Fibroblast of mammary gland (primary cell): ENCODE measurements around the gene C2CD5.
"Not testable (repeated sequence)": the region's sequence is repeated elsewhere in the genome, so short reads cannot be mapped to it uniquely, and the experiment has no call there.

Source experiments
- DNase-seq: peaks from one replicate; pipeline ENCODE4 v3.0.0-alpha.2; 2010; ENCODE audit warnings: low read depth
- H3K4me3 ChIP-seq: 2 replicates; pipeline ENCODE4 v1.5.1; 2011; ENCODE audit warnings: low read depth, mild to moderate bottlenecking, low read length, moderate library complexity; ENCODE audit not compliant: control insufficient read depth
- TF ChIP-seq, protein P1 (sequence below): conservative IDR thresholded peaks from 2 replicates; pipeline ENCODE4 v1.5.1; 2011; ENCODE audit warnings: low read depth, low read length, inconsistent platforms; ENCODE audit not compliant: control insufficient read depth, insufficient read depth

Gene C2CD5

GRCh38 chr12:22576065-22576464 is 31.7 kb upstream of the C2CD5 start:
- DNase-seq = no peak
- H3K4me3 ChIP-seq = no peak overlapping the region
- TF ChIP-seq, protein P1, sequence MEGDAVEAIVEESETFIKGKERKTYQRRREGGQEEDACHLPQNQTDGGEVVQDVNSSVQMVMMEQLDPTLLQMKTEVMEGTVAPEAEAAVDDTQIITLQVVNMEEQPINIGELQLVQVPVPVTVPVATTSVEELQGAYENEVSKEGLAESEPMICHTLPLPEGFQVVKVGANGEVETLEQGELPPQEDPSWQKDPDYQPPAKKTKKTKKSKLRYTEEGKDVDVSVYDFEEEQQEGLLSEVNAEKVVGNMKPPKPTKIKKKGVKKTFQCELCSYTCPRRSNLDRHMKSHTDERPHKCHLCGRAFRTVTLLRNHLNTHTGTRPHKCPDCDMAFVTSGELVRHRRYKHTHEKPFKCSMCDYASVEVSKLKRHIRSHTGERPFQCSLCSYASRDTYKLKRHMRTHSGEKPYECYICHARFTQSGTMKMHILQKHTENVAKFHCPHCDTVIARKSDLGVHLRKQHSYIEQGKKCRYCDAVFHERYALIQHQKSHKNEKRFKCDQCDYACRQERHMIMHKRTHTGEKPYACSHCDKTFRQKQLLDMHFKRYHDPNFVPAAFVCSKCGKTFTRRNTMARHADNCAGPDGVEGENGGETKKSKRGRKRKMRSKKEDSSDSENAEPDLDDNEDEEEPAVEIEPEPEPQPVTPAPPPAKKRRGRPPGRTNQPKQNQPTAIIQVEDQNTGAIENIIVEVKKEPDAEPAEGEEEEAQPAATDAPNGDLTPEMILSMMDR = no peak

GRCh38 chr12:22574921-22575320 is 30.6 kb upstream of the C2CD5 start:
- no peak overlapping the region for H3K4me3 ChIP-seq
- DNase-seq = no peak
- TF ChIP-seq, protein P1 = no peak

DNA sequence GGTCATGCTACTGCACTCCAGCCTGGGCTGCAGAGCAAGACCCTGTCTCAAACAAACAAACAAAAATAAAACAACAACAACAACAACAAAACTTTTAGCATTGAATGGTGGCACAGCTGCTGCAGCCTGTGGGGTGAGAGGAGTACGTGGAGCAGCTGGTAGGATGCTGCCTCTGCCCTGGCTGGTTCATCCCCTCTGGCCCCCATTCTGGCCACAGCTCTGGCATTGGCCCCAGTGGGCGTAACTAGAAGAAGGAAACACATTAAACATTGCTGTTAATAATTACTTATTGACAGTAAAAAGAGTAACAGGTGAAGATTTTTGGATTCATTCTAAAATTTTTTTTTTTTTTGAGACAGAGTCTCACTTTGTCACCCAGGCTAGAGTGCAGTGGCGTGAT is 28.8 kb upstream of the C2CD5 start:
- TF ChIP-seq, protein P1 = no peak
- no peak for DNase-seq
- H3K4me3 ChIP-seq = no peak overlapping the region

DNA sequence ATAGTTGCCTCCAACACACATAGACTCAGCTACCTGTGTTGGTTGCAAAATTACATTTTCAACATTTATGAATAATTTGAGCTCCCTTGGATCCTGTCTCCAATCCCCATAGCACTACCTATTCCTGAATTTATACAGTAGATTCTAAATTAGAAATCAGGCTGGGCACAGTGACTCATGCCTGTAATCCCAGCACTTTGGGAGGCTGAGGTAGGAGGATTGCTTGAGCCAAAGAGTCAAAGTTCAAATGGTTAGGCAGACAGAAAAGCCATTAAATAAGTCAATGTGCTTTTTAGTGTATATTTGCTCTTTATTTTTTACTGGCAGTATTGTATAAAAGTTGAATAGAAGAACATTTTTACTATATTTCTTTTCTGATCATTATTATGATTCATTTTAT is 24.9 kb upstream of the C2CD5 start:
- TF ChIP-seq, protein P1 = no peak

GRCh38 chr12:22562036-22563028 is 18.0 kb upstream of the C2CD5 start:
- TF ChIP-seq, protein P1 = no peak
- H3K4me3 ChIP-seq = no peak overlapping the region
- DNase-seq = no peak

More for the DNA sequence above, 24.9 kb upstream of the C2CD5 start:
- H3K4me3 ChIP-seq = no peak overlapping the region
- DNase-seq = no peak

DNA sequence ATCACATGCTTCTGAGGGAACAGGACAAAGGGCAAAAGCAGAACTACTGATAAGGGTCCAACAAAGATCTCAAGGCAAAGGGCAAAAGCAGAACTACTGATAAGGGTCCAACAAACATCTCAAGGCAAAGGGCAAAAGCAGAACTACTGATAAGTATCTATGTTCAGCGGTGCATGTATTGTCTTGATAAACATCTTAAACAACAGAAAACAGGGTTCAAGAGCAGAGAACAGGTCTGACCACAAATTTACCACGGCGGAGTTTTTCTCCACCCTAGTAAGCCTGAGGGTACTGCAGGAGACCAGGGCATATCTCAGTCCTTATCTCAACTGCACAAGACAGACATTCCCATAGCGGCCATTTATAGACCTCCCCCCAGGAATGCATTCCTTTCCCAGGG is 10.4 kb upstream of the C2CD5 start:
- not testable (repeated sequence) for DNase-seq, H3K4me3 ChIP-seq

GRCh38 chr12:22551624-22552023 is 7.3 kb upstream of the C2CD5 start:
- no peak for DNase-seq
- TF ChIP-seq, protein P1 = no peak
- no peak overlapping the region for H3K4me3 ChIP-seq
